ENCODE measurements around the gene GLP1R. TPM values are rescaled to one million over a fixed set of nuclear protein-coding genes. Genes with fewer than 3 reads are reported as not detected.

The GLP1R gene
- total and polyA plus RNA-seq, 8 donors: 0.26 to 0.85 (median 0.67) TPM; not detected in 1

DNA sequence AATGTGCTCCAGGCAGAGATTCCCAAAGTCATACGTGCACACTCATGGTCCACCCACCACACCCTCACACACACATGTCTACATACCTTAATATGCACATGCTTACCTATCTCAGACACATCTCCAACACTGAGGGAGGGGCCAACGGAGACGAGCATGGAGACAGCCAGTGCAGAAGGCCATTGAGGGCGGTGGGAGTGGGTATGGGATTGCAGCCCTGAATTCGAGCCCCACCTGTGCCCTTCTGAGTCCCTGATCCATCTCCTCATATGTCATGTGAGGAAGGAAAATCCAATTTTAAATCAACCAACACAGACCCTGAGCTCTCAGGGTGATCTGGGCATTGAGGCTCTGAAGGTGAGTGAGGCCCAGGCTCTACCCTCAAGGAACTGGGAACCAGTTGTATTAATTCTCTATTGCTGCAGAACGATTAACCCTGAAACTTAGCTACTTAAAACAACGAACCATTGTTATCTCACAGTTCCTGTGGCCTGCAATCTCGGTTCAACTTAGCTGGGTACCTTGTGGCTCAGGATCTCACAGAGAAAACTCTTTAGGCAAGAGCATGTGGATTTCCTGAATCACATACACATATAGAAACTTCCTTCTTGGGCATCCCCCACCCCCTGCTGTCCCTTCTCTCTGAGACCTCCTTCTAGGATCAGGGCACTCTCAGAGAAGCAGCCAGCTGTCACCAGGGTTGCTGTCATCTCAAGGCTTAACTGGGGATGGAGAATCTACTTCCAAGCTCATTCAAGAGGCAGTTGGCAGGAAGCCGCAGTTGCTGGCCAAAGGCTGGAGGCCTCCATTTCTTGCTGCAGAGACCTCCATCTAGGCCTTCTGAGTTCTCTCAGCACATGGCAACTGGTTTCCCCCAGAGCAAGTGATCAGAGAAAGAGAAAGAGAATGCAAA, 28.3 kb downstream of the GLP1R start:
- TF ChIP-seq, protein P1, sequence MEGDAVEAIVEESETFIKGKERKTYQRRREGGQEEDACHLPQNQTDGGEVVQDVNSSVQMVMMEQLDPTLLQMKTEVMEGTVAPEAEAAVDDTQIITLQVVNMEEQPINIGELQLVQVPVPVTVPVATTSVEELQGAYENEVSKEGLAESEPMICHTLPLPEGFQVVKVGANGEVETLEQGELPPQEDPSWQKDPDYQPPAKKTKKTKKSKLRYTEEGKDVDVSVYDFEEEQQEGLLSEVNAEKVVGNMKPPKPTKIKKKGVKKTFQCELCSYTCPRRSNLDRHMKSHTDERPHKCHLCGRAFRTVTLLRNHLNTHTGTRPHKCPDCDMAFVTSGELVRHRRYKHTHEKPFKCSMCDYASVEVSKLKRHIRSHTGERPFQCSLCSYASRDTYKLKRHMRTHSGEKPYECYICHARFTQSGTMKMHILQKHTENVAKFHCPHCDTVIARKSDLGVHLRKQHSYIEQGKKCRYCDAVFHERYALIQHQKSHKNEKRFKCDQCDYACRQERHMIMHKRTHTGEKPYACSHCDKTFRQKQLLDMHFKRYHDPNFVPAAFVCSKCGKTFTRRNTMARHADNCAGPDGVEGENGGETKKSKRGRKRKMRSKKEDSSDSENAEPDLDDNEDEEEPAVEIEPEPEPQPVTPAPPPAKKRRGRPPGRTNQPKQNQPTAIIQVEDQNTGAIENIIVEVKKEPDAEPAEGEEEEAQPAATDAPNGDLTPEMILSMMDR (IDR thresholded peaks at IDR 0.05): no peak
- Histone ChIP-seq H3K27me3 (no peaks in the 10 kb centered on the region), H3K27ac (no peak overlapping the region), H3K9me3 (no peaks in the 10 kb centered on the region), H3K4me1 (no peaks in the 10 kb centered on the region), H3K4me3 (no peak overlapping the region), H3K36me3 (no peaks in the 10 kb centered on the region)
- no peak for ATAC-seq
- intact Hi-C loops (cut with DNase I): no loop called here
- no peak for DNase-seq

DNA sequence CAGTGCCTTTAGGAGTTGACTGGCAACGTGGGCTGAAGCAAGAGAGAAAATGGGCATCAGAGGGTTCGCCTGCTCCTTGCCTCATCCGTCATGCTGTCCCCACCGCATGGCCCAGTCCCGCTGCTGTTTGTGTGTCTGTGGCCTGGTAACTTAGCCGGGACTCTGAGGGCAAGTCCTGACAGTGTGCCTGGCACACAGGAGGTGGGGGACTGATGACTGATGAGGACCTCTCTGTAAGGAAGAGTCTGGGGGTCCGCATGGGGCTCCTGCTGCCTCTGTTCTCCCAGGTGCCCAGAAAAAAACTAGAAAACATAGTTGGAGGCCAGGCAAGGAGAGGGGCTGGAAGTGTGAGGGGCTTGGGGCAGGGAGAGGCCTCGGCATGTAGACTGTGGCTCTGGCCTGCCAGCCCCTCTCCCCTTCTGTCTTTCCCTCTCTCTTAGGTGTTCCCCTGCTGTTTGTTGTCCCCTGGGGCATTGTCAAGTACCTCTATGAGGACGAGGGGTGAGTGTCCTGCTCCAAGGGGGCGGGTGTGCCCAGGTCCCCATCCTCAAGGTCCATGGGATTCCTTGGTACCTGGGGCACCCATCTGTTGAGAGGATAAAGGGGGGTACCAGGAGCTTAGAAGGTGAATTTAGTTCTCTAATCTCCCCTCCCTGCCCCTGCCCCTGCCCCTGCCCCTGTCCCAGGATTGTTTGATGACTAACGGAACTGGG, 29.5 kb downstream of the GLP1R start:
- Histone ChIP-seq H3K4me3 (no peak overlapping the region), H3K27ac (no peak overlapping the region), H3K4me1 (no peaks in the 10 kb centered on the region), H3K9me3 (no peaks in the 10 kb centered on the region), H3K27me3 (no peaks in the 10 kb centered on the region), H3K36me3 (no peaks in the 10 kb centered on the region)
- TF ChIP-seq, protein P1 (IDR thresholded peaks at IDR 0.05): no peak
- DNase-seq: no peak
- intact Hi-C loops (cut with DNase I): no loop called here
- no peak for ATAC-seq

DNA sequence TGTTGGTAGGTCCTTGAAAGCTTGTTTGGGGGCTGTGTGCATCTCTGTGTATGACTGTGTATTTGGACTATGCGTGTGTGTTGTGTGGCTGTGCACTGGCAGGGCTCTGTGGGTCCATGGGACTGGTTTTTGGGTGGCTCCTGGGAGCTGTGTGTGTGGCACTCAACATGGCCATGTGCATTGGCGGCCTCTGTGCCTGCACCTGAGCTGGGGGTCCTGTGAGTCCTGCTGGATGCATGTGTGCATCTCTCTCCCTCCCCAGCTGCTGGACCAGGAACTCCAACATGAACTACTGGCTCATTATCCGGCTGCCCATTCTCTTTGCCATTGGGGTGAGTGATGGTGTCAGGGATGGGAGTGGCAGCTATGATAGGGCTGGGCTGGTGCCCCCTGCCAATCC, 30.1 kb downstream of the GLP1R start:
- intact Hi-C loops (cut with DNase I): no loop called here

DNA sequence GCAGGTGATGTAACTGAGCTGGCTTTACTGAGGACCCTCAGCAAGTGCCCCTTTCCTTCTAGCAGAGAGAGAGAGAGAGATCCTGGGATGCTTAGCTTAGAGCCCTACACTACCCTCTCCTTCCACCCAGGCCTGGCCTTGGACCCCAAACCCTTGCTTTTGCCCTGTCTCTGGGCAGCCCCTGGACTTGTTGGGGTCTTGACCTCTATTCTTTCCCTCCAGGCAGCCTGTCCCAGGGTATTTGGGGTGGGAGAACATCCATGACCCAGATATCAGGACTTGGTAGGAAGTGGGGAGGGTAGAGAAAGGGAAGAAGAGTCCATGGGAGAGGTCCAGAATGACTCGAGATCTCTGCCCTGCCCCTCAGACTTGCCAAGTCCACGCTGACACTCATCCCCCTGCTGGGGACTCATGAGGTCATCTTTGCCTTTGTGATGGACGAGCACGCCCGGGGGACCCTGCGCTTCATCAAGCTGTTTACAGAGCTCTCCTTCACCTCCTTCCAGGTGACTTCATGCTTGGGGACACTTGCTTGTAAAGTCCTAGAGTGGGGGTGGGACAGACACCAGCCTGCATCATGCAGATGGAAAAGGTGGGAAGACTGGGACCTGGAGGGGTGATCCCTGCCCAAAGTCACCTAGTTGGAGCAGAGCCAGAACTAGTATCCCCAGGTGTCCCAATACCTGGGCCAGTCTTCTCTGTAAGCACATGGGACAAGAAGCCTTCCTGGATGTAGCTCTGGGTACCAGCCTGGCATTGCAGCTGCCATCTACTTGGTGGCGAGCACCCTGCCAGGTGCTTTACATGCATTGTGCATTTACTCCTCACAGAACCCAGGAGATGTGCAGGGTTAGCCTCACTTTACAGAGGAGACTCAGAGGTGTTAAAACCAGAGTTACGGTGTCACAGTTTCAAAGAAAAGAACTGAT, 30.9 kb downstream of the GLP1R start:
- H3K4me3 ChIP-seq: no peak overlapping the region
- no peaks in the 10 kb centered on the region for H3K9me3 ChIP-seq
- intact Hi-C loops (cut with DNase I): loop anchor here in 1 of 2 donors (10.0 kb wide), 1 partner anchor 225 kb away; no protein-coding TSS in a partner anchor
- no peak for ATAC-seq
- H3K4me1 ChIP-seq: no peaks in the 10 kb centered on the region
- no peak for DNase-seq
- no peaks in the 10 kb centered on the region for H3K36me3 ChIP-seq
- H3K27ac ChIP-seq: no peak overlapping the region
- TF ChIP-seq, protein P1 (IDR thresholded peaks at IDR 0.05): no peak
- no peaks in the 10 kb centered on the region for H3K27me3 ChIP-seq

More for the DNA sequence above, 30.1 kb downstream of the GLP1R start:
- no peak overlapping the region for H3K4me3 ChIP-seq
- no peaks in the 10 kb centered on the region for H3K27me3 ChIP-seq
- H3K4me1 ChIP-seq: no peaks in the 10 kb centered on the region
- H3K9me3 ChIP-seq: no peaks in the 10 kb centered on the region
- H3K27ac ChIP-seq: no peak overlapping the region
- TF ChIP-seq, protein P1 (IDR thresholded peaks at IDR 0.05): no peak
- H3K36me3 ChIP-seq: no peaks in the 10 kb centered on the region
- ATAC-seq: no peak
- DNase-seq: no peak
